HG02885 (cell line): Measurements from ENCODE around the gene DISP2.
A peak's percentile ranks its signal among the peaks of the same experiment; 100 is the strongest.

Source experiments
- ATAC-seq: cut with Tn5 transposase; IDR thresholded peaks from one replicate; pipeline ENCODE4 v1.9.1; 2021; ENCODE audit warnings: mild to moderate bottlenecking; ENCODE audit not compliant: unreplicated experiment, poor library complexity

The DISP2 gene

GRCh38 chr15:40357246-40357645 is 773 bp upstream of the DISP2 start:
- ATAC-seq: no peak

GRCh38 chr15:40358471-40359353 is 693 bp downstream of the DISP2 start:
- peak; percentile 27 for ATAC-seq

- no peak for ATAC-seq
Measured at GRCh38 chr15:40360015-40360414, 2.0 kb downstream of the DISP2 start.

- ATAC-seq: no peak
Measured at GRCh38 chr15:40361640-40362039, 3.6 kb downstream of the DISP2 start.

GRCh38 chr15:40363611-40364010 is 5.6 kb downstream of the DISP2 start:
- no peak for ATAC-seq

GRCh38 chr15:40364251-40364650 is 6.2 kb downstream of the DISP2 start:
- ATAC-seq: no peak

- ATAC-seq: no peak
Measured at GRCh38 chr15:40365016-40365415, 7.0 kb downstream of the DISP2 start.

GRCh38 chr15:40365624-40366456 is 7.8 kb downstream of the DISP2 start:
- ATAC-seq: no peak

GRCh38 chr15:40366457-40367370 is 8.7 kb downstream of the DISP2 start:
- no peak for ATAC-seq

GRCh38 chr15:40367371-40367685 is 9.3 kb downstream of the DISP2 start:
- no peak for ATAC-seq

GRCh38 chr15:40367686-40368611 is 9.9 kb downstream of the DISP2 start:
- peak; percentile 85 for ATAC-seq

GRCh38 chr15:40368719-40369473 is 10.9 kb downstream of the DISP2 start:
- ATAC-seq: no peak

GRCh38 chr15:40369474-40369869 is 11.5 kb downstream of the DISP2 start:
- no peak for ATAC-seq

- no peak for ATAC-seq
Measured at GRCh38 chr15:40369971-40370370, 12.0 kb downstream of the DISP2 start.

- ATAC-seq: no peak
Measured at GRCh38 chr15:40372981-40373380, 15.0 kb downstream of the DISP2 start.

- no peak for ATAC-seq
Measured at GRCh38 chr15:40377606-40378005, 19.6 kb downstream of the DISP2 start.

- ATAC-seq: no peak
Measured at GRCh38 chr15:40379374-40379773, 21.4 kb downstream of the DISP2 start.

GRCh38 chr15:40379853-40380252 is 21.8 kb downstream of the DISP2 start:
- ATAC-seq: no peak

GRCh38 chr15:40380636-40381035 is 22.6 kb downstream of the DISP2 start:
- ATAC-seq: no peak
